Measurements from ENCODE around the gene NUCB1. TPM values are rescaled to one million over a fixed set of nuclear protein-coding genes. Genes with fewer than 3 reads are reported as not detected.

The NUCB1 gene
- total and polyA plus RNA-seq, 9 of the 15 experiments (the other 6 are each of a cell fraction or from before 2014, with no cell fraction given), result 3.1 to 153 (median 71.7) TPM

GRCh38 chr19:48928164-48929025 lies 28.3 kb downstream of the NUCB1 start:
- Histone ChIP-seq H3K4me1 (replicated peaks in 1 of 2; ENCODE audit: control insufficient read depth in 2 of 2, insufficient read depth in 2 of 2, low read length in 2 of 2) (peaks cover 8 to 18% of the 10 kb centered on the region in 2 experiments; a peak in 4 of 5 replicates), H3K9ac (ENCODE audit: insufficient read depth in 1 of 2, low read depth in 2 of 2, low read length in 2 of 2) (no peak overlapping the region), H3K79me2 (ENCODE audit: control insufficient read depth, insufficient read depth, low read length) (no peaks in the 10 kb centered on the region; the same call in 2 of the 3 replicates), H3K9me1 (ENCODE audit: control insufficient read depth, insufficient read depth, low read length) (no peaks in the 10 kb centered on the region), H4K20me1 (replicated peaks; ENCODE audit: control insufficient read depth, insufficient read depth, low read length) (no peaks in the 10 kb centered on the region), H3K36me3 (ENCODE audit: control insufficient read depth, insufficient read depth, low read length) (peaks cover 4% of the 10 kb centered on the region; the same call in 1 of the 3 replicates), H3K4me3 (no peak overlapping the region), H3K27ac (ENCODE audit: extremely low read depth, low read depth, low read length) (no peak overlapping the region), H3K9me3 (replicated peaks; ENCODE audit: control insufficient read depth, insufficient read depth, low read depth, low read length) (no peaks in the 10 kb centered on the region), H3K27me3 (ENCODE audit: control insufficient read depth in 2 of 2, insufficient read depth in 2 of 2, low read length in 2 of 2) (no peaks in the 10 kb centered on the region), H3K4me2 (ENCODE audit: insufficient read depth, low read length) (no peak overlapping the region), H2AFZ (ENCODE audit: low read depth, low read length) (no peak overlapping the region)
- WGBS (ENCODE audit: insufficient coverage, low coverage, missing lambda C conversion rate), result 83% methylated on average over 13 of the region's 15 CpGs
- no TSS peak for BruUV-seq (replicated peaks)
- no peak for ATAC-seq
- intact Hi-C loops (cut with micrococcal nuclease) (no loop called here), in situ Hi-C loops (cut with MboI) (no loop called here)
- no peak for DNase-seq (ENCODE audit: extremely low read depth in 1 of 4, low spot score in 3 of 4)
- CTCF ChIA-PET (ENCODE audit: low intra/inter-chr PET ratio), result interaction anchor here (0.6 to 0.7 kb wide), 2 partner anchors 27 to 145 kb away, joined by 3 to 4 read pairs; no protein-coding TSS in a partner anchor
- POLR2A ChIA-PET, result interaction anchor here (0.9 to 1.4 kb wide), 4 partner anchors 9 to 35 kb away, joined by 3 to 6 read pairs (median 4); no protein-coding TSS in a partner anchor
- no peak for FAIRE-seq
- TF ChIP-seq CTCF (IDR thresholded peaks at IDR 0.05 in 2 of 3, conservative IDR thresholded peaks at IDR 0.05 in 1 of 3; ENCODE audit: insufficient read depth in 2 of 3, low read depth in 1 of 3, low read length in 3 of 3) (0 out of 6 replicates have a peak, but pooled peaks of 1 of the 3 experiments have one; percentile 11), HDAC3 (IDR thresholded peaks at IDR 0.05; ENCODE audit: borderline replicate concordance, partially characterized antibody) (no peak), TBP (optimal IDR thresholded peaks at IDR 0.05; ENCODE audit: low read depth, low read length) (no peak), ZNF274 (IDR thresholded peaks at IDR 0.05; ENCODE audit: borderline replicate concordance, low read depth, low read length) (no peak), RFX1 (IDR thresholded peaks at IDR 0.05) (no peak), MLLT1 (IDR thresholded peaks at IDR 0.05) (0 out of 4 replicates have a peak, but pooled peaks of 1 of the 2 experiments have one; percentile 10), DPF2 (IDR thresholded peaks at IDR 0.05) (no peak), ZNF354B (CRISPR knock-in tag; IDR thresholded peaks at IDR 0.05) (no peak), IRF9 (tag; IDR thresholded peaks at IDR 0.05) (no peak), MNT (conservative IDR thresholded peaks at IDR 0.05) (no peak), CHD4 (IDR thresholded peaks at IDR 0.05; ENCODE audit: insufficient read depth, insufficient replicate concordance, low read depth, low read length, poor library complexity, severe bottlenecking) (no peak), BRD9 (IDR thresholded peaks at IDR 0.05; ENCODE audit: low read depth, partially characterized antibody) (no peak), CREB5 (CRISPR knock-in tag; IDR thresholded peaks at IDR 0.05) (no peak)
